ENCODE measurements around the gene KREMEN2. TPM values are rescaled to one million over a fixed set of nuclear protein-coding genes. Genes with fewer than 3 reads are reported as not detected.

Gene KREMEN2
- total and polyA plus RNA-seq, 2 of the 4 experiments (the other 2 are of a cell fraction): 0.03 TPM; not detected in 1

DNA sequence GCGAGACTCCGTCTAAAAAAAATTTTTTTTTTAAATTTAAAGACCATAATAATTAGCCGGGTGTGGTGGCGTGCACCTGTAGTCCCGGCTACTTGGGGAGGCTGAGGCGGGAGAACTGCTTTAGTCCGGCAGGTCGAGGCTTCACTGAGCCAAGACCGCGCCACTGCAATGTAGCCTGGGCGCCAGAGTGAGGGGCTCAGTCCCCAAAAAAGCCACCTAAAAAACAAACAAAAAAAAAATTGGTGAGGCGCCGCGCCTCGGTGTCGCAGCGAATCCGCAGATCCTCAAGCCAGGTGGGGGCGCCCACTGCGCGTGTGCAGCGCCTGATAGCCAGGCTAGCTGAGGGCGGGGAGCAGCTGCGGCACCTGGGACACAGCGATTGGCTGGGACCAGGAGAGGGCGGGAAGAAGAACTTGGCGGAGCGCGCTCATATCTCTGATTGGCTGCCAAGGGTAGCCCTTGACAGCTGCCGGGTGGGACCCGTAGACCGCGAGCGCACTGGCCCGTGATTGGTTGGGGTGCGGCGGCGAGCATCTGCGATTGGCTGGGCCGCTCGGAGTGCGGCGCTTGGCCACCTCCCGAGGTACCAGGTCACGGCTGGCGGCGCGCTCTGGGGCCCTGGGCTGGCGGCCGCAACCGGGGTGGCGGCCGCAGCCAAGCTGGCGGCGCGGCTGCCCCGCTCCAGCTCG is 39.7 kb downstream of the KREMEN2 start:
- CTCF ChIA-PET: interaction anchor here (0.5 to 1.3 kb wide), 9 partner anchors 9 to 93 kb away, joined by 3 to 12 read pairs (median 3); no protein-coding TSS in a partner anchor
- in situ Hi-C loops (cut with MboI; ENCODE audit: low sequenced_read_pairs): no loop called here
- 2% methylated on average over 26 of the region's 58 CpGs; no CpG with 5 or more reads in 1 of the 2 experiments for WGBS, 2 experiments (ENCODE audit: extremely low coverage in 2 of 2, insufficient read length in 1 of 2)

More for the DNA sequence above, 39.7 kb downstream of the KREMEN2 start:
- intact Hi-C loops (cut with micrococcal nuclease) (no loop called here), dilution Hi-C loops (cut with HindIII; ENCODE audit: low sequenced_read_pairs, unreplicated experiment) (no loop called here)
- no peak overlapping the region for H2AK9ac ChIP-seq (replicated peaks; ENCODE audit: low read depth, low read length, poor library complexity)
- H2BK120ac ChIP-seq (ENCODE audit: low read depth, low read length): no peak overlapping the region
- no peaks in the 10 kb centered on the region for H3K4me1 ChIP-seq (ENCODE audit: control insufficient read depth, insufficient read depth, low read length)
- no peak overlapping the region for H3K56ac ChIP-seq (ENCODE audit: extremely low read depth, insufficient read depth, low read length)
- no peaks in the 10 kb centered on the region for H3K36me3 ChIP-seq (ENCODE audit: control insufficient read depth, insufficient read depth, low read length)
- H3K18ac ChIP-seq (ENCODE audit: low read depth, low read length): no peak overlapping the region
- H3K9me1 ChIP-seq (ENCODE audit: insufficient read depth, low read length): no peaks in the 10 kb centered on the region
- DNase-seq (peak; percentile 98), ATAC-seq (ENCODE audit: low read depth) (peak; percentile 99)
- no peak overlapping the region for H3K4ac ChIP-seq (ENCODE audit: low read depth, low read length)
- peak; percentile 56 for TF ChIP-seq RAD21 (IDR thresholded peaks at IDR 0.05; ENCODE audit: low read length)
- TF ChIP-seq POLR2A (IDR thresholded peaks at IDR 0.05; ENCODE audit: low read depth, low read length): no peak
- TF ChIP-seq, protein P1, sequence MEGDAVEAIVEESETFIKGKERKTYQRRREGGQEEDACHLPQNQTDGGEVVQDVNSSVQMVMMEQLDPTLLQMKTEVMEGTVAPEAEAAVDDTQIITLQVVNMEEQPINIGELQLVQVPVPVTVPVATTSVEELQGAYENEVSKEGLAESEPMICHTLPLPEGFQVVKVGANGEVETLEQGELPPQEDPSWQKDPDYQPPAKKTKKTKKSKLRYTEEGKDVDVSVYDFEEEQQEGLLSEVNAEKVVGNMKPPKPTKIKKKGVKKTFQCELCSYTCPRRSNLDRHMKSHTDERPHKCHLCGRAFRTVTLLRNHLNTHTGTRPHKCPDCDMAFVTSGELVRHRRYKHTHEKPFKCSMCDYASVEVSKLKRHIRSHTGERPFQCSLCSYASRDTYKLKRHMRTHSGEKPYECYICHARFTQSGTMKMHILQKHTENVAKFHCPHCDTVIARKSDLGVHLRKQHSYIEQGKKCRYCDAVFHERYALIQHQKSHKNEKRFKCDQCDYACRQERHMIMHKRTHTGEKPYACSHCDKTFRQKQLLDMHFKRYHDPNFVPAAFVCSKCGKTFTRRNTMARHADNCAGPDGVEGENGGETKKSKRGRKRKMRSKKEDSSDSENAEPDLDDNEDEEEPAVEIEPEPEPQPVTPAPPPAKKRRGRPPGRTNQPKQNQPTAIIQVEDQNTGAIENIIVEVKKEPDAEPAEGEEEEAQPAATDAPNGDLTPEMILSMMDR (conservative IDR thresholded peaks at IDR 0.05; ENCODE audit: low read depth, low read length): peak; percentile 54
- TF ChIP-seq FOS (IDR thresholded peaks at IDR 0.05; ENCODE audit: low read depth, low read length): peak; percentile 75; the same call in 1 of the 2 replicates
- TF ChIP-seq MAZ (IDR thresholded peaks at IDR 0.05; ENCODE audit: borderline replicate concordance, low read depth, low read length): peak; percentile 58; the same call in 1 of the 2 replicates
- TF ChIP-seq, protein P2, sequence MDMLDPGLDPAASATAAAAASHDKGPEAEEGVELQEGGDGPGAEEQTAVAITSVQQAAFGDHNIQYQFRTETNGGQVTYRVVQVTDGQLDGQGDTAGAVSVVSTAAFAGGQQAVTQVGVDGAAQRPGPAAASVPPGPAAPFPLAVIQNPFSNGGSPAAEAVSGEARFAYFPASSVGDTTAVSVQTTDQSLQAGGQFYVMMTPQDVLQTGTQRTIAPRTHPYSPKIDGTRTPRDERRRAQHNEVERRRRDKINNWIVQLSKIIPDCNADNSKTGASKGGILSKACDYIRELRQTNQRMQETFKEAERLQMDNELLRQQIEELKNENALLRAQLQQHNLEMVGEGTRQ (IDR thresholded peaks at IDR 0.05; ENCODE audit: low read depth, low read length): peak; percentile 51
- peak; percentile 37 for TF ChIP-seq RCOR1 (IDR thresholded peaks at IDR 0.05; ENCODE audit: insufficient replicate concordance, low read length)
- TF ChIP-seq CHD1 (IDR thresholded peaks at IDR 0.05; ENCODE audit: low read depth, low read length): no peak
- no peak for TF ChIP-seq MAFK (IDR thresholded peaks at IDR 0.05; ENCODE audit: low read depth, low read length)
- H3K4me3 ChIP-seq (ENCODE audit: insufficient read depth, low read depth, low read length): 0 out of 2 replicates have a peak overlapping the region, but pooled peaks have one; percentile 19
- H3K9me3 ChIP-seq (ENCODE audit: control insufficient read depth, insufficient read depth, low read length): no peaks in the 10 kb centered on the region
- H4K5ac ChIP-seq (ENCODE audit: low read depth, low read length): no peak overlapping the region
- H3K27me3 ChIP-seq (ENCODE audit: control insufficient read depth, insufficient read depth, low read length): peaks cover 39% of the 10 kb centered on the region
- POLR2A ChIA-PET (ENCODE audit: unreplicated experiment): no interaction called here
- H3K9ac ChIP-seq (ENCODE audit: low read depth, low read length): no peak overlapping the region
- no peak overlapping the region for H2BK5ac ChIP-seq (ENCODE audit: low read depth, low read length, poor library complexity, severe bottlenecking)
- H3K23ac ChIP-seq (ENCODE audit: low read depth, low read length): no peak overlapping the region
- no peak overlapping the region for H4K91ac ChIP-seq (ENCODE audit: insufficient read depth, low read depth, low read length)
- no peak overlapping the region for H4K8ac ChIP-seq (ENCODE audit: low read depth in 2 of 2, low read length in 2 of 2)
- no TSS peak for BruUV-seq (replicated peaks)
- H2AFZ ChIP-seq (replicated peaks; ENCODE audit: low read length, poor library complexity): peak overlapping the region; percentile 72
- no peaks in the 10 kb centered on the region for H4K20me1 ChIP-seq (ENCODE audit: insufficient read depth, low read length)
- H2BK15ac ChIP-seq (ENCODE audit: low read depth, low read length): no peak overlapping the region
- no peak overlapping the region for H3K14ac ChIP-seq (replicated peaks; ENCODE audit: low read depth, low read length)
- H3K27ac ChIP-seq (ENCODE audit: insufficient read depth, low read length): no peak overlapping the region
- H2BK20ac ChIP-seq (ENCODE audit: low read depth, low read length): no peak overlapping the region
- no peaks in the 10 kb centered on the region for H3K79me1 ChIP-seq (ENCODE audit: low read depth in 1 of 2, low read length in 2 of 2)
- no peak overlapping the region for H2AK5ac ChIP-seq (ENCODE audit: low read depth, low read length)
- no peak overlapping the region for H3K4me2 ChIP-seq (ENCODE audit: low read depth, low read length)
